Cardiac muscle cell (in vitro differentiated cells and primary cell): Measurements from ENCODE around the gene TAF7. TPM values are rescaled to one million over a fixed set of nuclear protein-coding genes. Genes with fewer than 3 reads are reported as not detected.
"Not testable (repeated sequence)": the region's sequence is repeated elsewhere in the genome, so short reads cannot be mapped to it uniquely, and the experiment has no call there.

Experiments
- DNase-seq, 2 donors: peaks; one replicate each; pipeline versions ENCODE4 v3.0.0 to v3.0.0-alpha.2; 2010 to 2017; ENCODE audit warnings: low read depth in 1 of 2, low spot score in 1 of 2
- H3K27ac ChIP-seq: fragments of 200-600 bp; sonication (generic); 2 replicates; pipeline ENCODE4 v1.5.1; 2016
- H3K27me3 ChIP-seq: fragments of 200-600 bp; sonication (generic); 2 replicates; pipeline ENCODE4 v1.6.0; 2016; ENCODE audit warnings: control low read depth
- H3K36me3 ChIP-seq: fragments of 200-600 bp; sonication (generic); 2 replicates; pipeline ENCODE4 v1.5.1; 2016; ENCODE audit warnings: control low read depth
- H3K4me1 ChIP-seq: fragments of 200-600 bp; sonication (generic); 2 replicates; pipeline ENCODE4 v1.8.1; 2017; ENCODE audit warnings: low read depth, mild to moderate bottlenecking, mixed run types
- H3K4me3 ChIP-seq: fragments of 200-600 bp; sonication (generic); 2 replicates; pipeline ENCODE4 v1.5.1; 2016; ENCODE audit warnings: mild to moderate bottlenecking
- H3K9me3 ChIP-seq: fragments of 200-600 bp; sonication (generic); 2 replicates; pipeline ENCODE4 v1.5.1; 2017; ENCODE audit warnings: low read depth, mild to moderate bottlenecking, control low read depth
- polyA plus RNA-seq: library from polyadenylated mRNA; unstranded; fragments of >200 nt; fragmentation: Nextera tagmentation; extraction: Ambion mirVana; gene quantifications from 2 replicates; pipeline ENCODE4 v1.2.1, GENCODE V29; 2016
- total RNA-seq: library from RNA; depleted of rRNA; stranded (reverse); fragments of >200 nt; gene quantifications from 2 replicates; pipeline ENCODE4 v1.2.3, GENCODE V29; 2016
- TF ChIP-seq, protein P1 (sequence below): IDR thresholded peaks from 2 replicates; pipeline ENCODE4 v1.5.1; 2012; ENCODE audit warnings: low read depth, mild to moderate bottlenecking, low read length

Gene TAF7
- total and polyA plus RNA-seq, 2 experiments from 2014 or later = 124 to 165 TPM

DNA sequence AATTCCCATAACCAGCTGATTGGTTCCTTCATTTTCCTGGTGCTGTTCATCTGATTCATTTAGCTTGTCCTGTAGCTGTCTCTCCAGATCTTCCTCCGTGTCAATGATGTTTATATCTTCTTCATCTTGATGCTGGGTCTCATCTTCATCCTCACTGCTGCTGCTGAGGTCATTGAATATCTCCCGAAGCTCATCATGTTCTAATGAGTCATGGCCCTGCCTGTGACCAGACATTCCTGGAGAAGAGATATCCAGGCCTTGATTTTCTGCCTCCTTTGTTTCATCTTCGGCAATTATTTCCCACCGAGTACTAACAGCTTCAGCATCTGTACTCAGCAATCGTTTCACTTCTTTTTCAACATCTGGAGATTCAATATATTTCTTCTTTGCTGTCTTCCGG, 1.4 kb downstream of the TAF7 start:
- TF ChIP-seq, protein P1, sequence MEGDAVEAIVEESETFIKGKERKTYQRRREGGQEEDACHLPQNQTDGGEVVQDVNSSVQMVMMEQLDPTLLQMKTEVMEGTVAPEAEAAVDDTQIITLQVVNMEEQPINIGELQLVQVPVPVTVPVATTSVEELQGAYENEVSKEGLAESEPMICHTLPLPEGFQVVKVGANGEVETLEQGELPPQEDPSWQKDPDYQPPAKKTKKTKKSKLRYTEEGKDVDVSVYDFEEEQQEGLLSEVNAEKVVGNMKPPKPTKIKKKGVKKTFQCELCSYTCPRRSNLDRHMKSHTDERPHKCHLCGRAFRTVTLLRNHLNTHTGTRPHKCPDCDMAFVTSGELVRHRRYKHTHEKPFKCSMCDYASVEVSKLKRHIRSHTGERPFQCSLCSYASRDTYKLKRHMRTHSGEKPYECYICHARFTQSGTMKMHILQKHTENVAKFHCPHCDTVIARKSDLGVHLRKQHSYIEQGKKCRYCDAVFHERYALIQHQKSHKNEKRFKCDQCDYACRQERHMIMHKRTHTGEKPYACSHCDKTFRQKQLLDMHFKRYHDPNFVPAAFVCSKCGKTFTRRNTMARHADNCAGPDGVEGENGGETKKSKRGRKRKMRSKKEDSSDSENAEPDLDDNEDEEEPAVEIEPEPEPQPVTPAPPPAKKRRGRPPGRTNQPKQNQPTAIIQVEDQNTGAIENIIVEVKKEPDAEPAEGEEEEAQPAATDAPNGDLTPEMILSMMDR = no peak
- no peak for DNase-seq
- Histone ChIP-seq H3K27me3 (no peaks in the 10 kb centered on the region), H3K36me3 (peaks cover 21% of the 10 kb centered on the region), H3K4me1 (no peaks in the 10 kb centered on the region), H3K4me3 (peak overlapping the region; percentile 74), H3K9me3 (peaks cover 7% of the 10 kb centered on the region), H3K27ac (no peak overlapping the region)

DNA sequence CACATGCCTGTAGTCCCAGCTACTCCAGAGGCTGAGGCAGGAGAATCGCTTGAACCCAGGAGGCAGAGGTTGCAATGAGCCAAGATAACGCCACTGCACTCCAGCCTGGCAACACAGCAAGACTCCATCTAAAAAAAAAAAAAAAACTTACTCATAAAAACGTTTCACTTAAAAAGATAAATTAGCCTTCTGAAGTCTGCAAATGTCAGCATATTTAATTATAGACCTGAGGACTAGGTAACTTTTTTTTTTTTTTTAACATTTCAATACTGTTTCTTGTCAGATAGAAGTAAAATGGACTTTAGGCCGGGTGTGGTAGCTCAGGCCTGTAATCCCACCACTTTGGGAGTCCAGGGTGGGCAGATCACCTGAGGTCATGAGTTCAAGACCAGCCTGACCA, 3.6 kb downstream of the TAF7 start:
- H3K4me3 ChIP-seq, H3K27ac ChIP-seq, H3K4me1 ChIP-seq, DNase-seq, H3K27me3 ChIP-seq, H3K9me3 ChIP-seq: not testable (repeated sequence)
- peaks cover 21% of the 10 kb centered on the region for H3K36me3 ChIP-seq

DNA sequence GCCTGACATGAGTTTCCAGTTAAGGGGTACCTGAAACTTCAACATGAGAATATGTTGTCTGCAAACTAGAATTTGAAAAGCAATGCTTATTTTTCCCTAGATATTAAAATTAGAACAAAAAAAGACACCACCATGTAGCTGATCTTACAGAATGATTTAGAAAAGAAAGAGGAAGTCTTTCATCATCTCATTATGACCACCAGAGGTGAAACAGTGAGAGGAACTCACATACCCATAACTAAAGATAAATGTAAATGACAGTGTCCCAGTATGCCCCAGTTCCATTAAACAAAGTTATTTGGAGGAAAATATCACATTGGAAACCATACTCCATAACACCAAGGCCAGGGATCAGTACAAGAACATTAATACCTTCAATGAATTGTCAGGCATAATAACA, 6.9 kb downstream of the TAF7 start:
- TF ChIP-seq, protein P1 = no peak
- DNase-seq = no peak
- H3K27me3 ChIP-seq = no peaks in the 10 kb centered on the region
- H3K4me1 ChIP-seq = no peaks in the 10 kb centered on the region
- H3K4me3 ChIP-seq = no peak overlapping the region
- peaks cover 7% of the 10 kb centered on the region for H3K9me3 ChIP-seq
- no peak overlapping the region for H3K27ac ChIP-seq
- peaks cover 13% of the 10 kb centered on the region for H3K36me3 ChIP-seq

DNA sequence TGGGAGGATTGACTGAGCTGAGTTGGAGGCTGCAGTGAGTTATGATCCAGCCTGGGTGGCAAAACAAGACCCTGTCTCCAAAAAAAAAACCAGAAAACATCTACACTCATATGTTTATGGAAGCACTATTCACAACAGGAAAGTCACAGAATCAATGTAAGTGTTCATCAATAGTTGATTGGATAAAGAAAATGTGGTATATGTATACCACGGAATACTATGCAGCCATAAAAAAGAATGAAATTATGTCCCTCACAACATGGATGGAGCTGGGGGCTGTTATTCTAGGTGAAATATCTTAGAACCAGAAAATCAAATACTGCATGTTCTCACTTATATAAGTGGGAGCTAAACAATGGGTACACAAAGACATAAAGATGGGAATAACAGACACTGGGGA, 14.0 kb downstream of the TAF7 start:
- H3K9me3 ChIP-seq = no peaks in the 10 kb centered on the region
- TF ChIP-seq, protein P1 = no peak
- H3K4me1 ChIP-seq = no peaks in the 10 kb centered on the region
- H3K36me3 ChIP-seq = no peaks in the 10 kb centered on the region
- no peak overlapping the region for H3K4me3 ChIP-seq
- H3K27me3 ChIP-seq = no peaks in the 10 kb centered on the region
- DNase-seq = no peak
- no peak overlapping the region for H3K27ac ChIP-seq

DNA sequence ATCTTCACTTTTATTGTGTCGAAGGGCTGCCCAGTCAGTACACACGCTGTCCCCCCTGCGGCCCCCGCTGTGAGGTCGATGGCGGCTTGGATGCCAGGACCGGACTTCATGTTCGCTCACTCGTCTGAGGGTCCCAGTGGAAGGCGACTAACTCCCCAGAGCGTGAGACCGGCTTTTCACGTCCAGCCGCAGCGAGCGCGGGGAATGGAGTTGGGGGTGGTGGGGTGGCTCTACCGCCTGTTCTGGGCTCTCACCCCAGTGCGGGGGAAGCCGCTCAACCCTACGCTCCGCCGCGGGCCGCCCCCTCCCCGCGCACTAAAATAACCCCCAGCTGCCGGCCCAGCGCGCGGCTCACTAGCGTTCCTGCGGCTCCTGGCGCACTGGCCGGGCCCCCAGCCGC, 16.8 kb downstream of the TAF7 start, which contains the start of gene SLC25A2:
SLC25A2 (minus strand) TSS at position 294 of the 400 bp plus-strand sequence; CDS start at position 110, 184 bp downstream.
- no peak within 1 kb of the TSS for H3K4me3 ChIP-seq
- H3K27me3 ChIP-seq = no peaks in the 10 kb centered on the region
- no peaks in the 10 kb centered on the region for H3K9me3 ChIP-seq
- no peaks in the 10 kb centered on the region for H3K36me3 ChIP-seq
- no peaks in the 10 kb centered on the region for H3K4me1 ChIP-seq
- no peak for DNase-seq
- TF ChIP-seq, protein P1 = no peak
- H3K27ac ChIP-seq = no peak within 1 kb of the TSS

DNA sequence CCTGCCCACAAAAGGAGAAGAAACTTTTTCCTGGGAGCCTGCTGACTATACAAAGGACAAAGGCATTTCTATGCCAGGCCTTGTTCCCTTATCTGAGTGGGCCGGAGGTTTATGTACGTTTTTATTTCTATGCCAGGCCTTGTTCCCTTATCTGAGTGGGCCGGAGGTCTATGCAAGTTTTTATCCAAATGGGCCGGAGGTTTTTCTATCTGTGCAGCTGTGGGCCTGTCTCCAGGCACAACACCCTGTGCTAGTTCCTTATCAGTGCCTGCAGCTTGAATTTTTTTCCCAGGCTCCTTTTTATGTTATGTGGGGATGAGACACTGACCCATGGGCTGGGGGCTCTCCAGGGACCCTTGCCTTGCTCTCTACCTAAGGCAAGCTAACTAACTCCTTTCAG, 22.2 kb downstream of the TAF7 start:
- TF ChIP-seq, protein P1 = no peak
- Histone ChIP-seq H3K27ac (peak overlapping the region; percentile 38), H3K9me3 (no peaks in the 10 kb centered on the region), H3K36me3 (no peaks in the 10 kb centered on the region), H3K4me1 (no peaks in the 10 kb centered on the region), H3K27me3 (no peaks in the 10 kb centered on the region), H3K4me3 (no peak overlapping the region)
- DNase-seq = peak in 1 of 2 donors; percentile 40
